Effector CD4-positive, alpha-beta T cell (primary cell): ENCODE data around the gene NR3C1.
"Not testable (repeated sequence)": the region's sequence is repeated elsewhere in the genome, so short reads cannot be mapped to it uniquely, and the experiment has no call there.

Source experiments
- DNase-seq: peaks from one replicate; pipeline ENCODE4 v3.0.0-alpha.2; 2020

The NR3C1 gene

DNA sequence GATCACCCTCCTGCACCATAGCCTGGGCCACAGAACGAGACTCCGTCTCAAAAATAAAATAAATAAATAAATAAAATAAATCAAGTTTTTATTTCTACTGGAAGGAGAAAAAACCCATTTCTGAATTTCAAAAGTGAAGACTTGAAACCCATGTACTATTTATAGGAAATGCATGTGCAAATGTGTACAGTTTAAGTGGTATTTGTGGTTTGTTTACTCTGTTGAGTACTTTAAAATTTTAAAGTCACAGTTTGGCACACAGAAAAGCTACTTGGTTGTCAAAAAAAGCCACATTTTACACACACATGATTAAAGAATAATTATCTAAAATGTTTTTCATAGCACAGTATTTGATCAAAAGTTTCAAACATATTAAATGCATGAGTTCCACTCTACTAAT is 43.6 kb downstream of the NR3C1 start:
- no peak for DNase-seq

DNA sequence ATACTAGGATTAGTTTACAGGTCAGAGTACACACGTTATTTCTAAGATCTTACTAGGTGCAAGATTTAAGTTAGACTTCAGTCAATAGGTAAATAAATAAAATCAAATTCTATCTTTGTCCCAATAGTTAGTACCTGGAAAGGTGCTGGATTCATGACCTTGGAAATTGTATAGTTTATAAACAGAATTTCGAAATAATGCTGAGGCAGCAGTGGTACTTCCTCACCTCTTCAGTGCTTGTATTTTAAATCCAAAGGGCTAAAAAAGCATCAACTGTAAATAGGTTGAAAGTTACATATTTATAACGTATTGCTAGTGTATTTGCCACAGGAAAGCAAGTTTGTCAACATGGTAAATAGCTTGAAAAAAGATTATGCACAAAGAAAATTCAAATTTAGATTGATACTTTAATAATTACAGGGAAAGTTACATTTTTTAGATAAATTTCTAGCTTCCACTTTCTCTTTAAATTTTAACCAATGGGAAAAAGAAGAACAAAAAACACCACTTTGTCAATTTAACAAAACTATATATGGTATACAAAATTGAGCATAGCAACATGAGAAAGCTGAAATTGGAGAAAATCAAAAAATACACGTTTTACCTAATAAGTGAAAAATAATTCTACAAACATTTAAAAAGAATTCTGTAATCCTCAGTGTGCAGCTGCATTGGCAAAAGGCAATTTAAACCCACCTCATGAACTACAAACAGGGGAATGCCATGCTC is 46.5 kb downstream of the NR3C1 start:
- no peak for DNase-seq

DNA sequence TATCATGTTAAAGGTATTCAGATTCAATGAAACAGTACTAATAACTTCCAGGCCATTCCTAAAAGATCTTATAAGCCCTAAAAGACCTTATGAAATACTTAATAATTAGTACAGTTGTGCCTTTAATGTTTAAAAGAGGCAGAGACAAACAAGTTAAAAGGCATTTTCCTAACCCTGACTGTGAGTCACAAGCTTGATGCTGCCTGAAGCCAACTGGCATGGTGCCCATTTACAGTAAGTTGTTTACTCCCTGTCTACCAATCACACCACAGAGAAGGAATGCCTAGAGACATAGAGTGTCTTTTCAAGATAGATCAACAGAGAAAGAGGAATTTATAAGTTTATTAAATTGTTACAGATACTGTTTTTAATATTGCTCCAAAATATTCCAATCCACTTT is 47.8 kb downstream of the NR3C1 start:
- peak; percentile 68 for DNase-seq

DNA sequence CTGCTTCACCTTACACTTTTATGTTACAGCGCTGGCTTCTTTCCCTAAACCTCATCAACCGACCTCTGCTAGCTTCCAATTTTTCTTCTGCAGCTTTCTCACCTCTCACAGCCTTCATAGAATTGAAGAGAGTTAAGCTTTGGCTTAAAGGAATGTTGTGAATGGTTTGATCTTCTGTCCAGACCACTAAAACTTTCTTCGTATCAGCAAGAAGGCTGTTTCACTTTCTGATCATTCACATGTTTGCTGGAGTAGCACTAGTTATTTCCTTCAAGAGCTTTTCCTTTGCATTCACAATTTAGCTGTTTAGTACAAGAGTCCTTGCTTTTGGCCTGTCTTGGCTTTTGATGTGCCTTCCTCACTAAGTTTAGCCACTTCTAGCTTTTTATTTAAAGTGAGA is 49.5 kb downstream of the NR3C1 start:
- no peak for DNase-seq

DNA sequence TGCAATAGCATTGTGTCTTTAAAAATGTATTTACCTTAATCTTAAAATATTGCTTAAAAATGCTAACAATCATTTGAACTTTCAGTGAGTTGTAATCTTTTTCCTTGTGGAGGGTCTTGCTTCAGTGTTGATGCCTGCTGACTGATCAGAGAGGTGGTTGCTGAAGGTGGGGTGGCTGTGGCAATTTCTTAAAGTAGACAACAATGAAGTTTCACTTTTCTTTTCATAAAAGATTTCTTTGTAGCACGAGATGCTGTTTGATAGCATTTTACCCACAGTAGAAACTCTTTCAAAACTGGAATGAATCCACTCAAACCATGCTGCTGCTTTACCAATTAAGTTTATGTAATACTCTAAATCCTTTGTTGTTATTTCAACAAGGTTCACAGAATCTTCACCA is 50.8 kb downstream of the NR3C1 start:
- DNase-seq = no peak

DNA sequence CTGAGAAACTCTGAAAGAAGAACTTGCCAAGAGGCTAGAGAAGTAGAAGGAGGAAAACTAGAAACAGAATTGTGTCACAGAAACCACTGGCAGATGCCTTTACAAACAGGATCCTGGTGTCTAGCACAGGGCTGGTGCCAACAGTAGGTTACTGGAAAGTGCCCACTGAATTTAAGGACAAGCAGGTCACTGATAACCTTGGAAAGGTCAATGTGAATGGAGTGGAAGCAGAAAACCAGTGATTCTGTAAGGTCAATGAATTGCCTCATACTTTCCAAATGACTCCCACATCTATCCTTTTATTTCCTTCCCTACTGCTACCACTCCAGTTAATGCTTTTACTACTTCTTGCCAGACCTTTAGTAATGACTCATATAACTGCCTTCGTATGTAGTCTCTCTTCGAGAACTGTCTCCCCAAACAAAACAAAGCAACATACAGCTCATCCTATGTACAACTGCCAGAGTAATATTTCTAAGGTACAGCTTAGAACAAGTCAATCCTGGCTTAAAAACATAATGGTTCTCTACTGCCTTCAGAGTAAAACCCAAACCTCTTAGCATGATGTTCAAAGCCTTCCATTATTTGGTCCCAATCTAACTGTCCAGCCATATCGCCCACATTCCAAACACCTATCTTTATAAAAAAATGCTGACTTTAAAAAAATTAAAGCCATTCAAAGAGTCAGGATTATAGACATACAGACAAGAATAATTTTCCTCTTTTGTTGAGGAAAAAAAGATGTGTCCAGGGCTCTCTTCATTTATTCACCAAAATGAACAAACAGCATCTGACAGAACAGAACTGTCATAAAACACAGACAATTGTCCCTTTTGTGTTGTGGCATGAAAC is 52.5 kb downstream of the NR3C1 start:
- no peak for DNase-seq

DNA sequence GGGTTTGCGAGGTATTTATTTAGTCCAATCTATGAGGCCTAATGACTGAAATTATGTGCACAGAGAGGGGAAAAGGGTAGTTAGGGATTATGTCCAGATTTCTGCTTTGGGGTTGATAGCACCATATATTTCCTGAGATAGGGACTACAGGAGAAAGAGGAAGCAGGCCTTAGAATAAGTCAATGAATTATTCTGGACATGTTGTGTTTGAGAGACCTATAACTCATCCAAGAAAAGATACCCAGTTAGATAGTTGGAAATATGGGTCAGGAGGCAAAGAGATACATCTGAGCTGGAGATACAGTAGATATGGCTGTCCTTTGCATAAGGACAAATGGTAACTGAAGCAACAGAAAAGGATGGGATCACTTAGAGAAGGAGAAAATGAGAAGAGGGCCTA is 53.1 kb downstream of the NR3C1 start:
- DNase-seq = no peak

DNA sequence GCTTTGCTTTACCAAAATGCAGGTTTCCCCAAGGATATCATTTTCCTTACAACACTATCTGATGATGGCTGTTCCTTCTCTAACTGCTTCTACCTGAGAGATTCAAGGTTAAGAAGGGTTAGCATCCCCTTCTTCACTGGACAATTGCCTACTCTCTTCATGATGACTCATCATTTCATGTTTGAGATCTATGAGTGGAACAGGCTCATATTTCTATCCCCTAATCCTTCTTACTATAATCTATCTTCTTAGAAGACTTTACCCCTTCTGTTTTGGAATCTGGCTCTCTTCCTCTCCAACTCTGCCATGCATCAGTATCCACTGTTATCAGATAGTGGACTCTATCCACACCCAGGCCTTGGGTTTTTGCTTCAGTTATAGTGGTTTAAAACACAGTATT is 54.3 kb downstream of the NR3C1 start:
- no peak for DNase-seq

DNA sequence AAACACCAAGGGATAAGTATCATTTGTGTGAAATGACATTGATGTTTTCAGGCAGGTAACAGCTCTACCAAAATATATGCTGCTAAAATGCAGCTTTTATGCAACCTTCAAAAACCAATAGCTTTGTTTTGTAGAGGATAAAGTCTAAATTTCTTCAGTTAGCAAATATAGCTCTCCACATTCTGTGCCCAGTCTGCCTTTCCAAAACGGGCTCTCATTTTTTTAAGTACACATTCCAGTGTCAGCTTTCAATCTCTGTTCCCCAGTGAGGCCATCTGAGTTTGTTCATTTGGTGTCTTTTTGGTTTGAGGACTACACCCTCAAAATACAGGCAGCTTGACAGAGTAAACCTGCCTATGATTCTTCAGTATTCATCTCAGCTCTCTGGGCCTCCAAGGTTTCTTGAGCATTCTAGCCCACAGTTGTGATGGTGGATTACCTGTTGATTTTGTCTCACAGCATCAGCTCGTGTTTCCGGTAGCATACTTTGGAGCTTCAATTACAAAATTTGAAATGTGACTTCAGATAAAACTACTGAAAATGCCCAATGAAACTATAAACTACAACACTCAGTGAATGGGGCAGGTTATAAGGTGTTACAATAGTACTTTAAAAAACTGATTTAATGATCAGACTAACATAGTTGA is 55.7 kb downstream of the NR3C1 start:
- no peak for DNase-seq

DNA sequence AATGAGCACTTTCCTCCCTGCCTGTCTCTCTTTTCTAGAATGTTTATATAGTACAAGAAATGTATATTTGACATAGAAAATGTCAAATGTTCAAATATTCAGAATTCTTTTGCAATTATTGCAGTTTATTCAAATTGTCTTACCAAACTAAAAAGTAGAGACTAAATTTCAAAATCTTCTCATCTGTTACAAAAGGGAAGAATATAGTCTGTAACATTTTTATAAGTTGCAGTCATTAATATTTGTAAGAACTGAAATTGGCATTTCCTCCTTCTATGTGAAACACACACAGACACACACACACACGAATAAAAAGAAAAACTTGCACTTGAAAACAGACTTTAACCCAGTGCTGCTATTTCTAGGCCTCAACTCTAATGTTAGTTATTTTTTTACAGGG is 56.4 kb downstream of the NR3C1 start:
- DNase-seq = no peak

DNA sequence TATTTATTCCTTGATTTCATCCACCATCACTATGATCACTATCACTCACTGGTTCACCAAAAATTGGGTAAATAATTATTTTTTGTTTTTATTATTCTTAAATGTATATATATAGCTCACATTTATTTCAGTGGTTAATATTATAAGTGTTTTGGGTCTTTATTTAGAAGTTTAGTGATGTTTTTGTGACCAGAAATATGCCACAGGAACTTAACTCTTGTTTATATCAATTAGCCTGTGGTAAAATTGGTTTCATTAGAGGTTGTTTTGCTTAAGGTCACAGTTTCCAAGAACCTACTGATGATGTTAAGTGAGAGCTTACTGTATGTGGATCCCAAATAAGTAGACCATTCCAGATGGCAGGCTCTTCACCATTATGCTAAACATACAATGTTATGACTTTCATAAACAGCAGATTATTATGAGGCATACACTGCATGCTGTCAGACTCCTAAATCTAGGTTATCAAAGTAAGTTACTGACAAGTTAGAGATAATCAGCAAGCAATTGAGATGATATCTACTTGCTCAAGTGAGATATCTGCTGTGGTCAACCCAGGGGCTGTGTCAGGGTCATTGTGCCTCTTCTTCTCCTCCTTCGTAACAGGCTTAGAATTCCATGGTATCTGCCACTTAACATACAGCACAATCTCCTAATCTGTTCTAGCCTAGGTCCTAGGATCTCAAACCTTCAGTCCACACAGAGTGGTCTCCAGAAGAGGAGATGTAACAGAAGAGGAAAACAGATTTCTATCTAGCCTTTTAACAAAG is 57.6 kb downstream of the NR3C1 start:
- no peak for DNase-seq

DNA sequence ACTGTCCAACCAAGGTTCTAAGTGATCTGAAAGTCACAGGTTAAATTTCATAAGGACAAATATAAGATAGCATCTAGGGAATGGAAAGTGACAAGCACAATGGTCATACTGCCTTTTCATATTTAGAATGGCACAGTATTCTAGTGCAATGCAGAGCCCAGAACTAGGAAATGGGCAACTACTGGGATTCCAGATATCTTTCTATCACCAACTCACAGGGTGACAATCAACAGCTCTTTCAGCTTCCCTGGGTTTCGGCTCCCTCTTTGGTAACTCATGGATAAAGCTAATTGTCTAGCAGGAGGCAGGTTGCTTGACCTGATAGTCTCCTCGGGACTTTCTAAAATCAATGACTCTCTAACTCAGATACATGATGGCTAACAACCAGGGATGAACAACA is 60.4 kb downstream of the NR3C1 start:
- DNase-seq = no peak

DNA sequence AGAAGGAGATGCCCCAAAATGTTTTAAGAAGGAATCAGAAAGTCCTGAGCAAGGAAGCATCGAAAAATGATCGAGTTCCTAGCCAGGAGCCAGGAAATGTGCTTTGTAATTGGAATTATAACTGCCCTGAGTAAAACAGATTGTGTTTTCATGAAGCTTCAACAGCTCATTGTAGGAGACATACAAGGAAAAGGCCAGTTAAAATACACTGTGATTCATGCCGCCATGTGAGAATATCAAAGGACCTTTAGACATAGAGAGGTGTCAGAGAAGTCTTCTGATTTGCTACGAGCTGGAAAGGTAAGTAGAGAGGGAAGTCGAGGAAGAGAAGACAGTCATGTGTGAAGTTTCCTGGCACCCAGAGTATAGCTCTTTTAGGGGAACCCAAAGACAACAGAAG is 60.9 kb downstream of the NR3C1 start:
- no peak for DNase-seq

DNA sequence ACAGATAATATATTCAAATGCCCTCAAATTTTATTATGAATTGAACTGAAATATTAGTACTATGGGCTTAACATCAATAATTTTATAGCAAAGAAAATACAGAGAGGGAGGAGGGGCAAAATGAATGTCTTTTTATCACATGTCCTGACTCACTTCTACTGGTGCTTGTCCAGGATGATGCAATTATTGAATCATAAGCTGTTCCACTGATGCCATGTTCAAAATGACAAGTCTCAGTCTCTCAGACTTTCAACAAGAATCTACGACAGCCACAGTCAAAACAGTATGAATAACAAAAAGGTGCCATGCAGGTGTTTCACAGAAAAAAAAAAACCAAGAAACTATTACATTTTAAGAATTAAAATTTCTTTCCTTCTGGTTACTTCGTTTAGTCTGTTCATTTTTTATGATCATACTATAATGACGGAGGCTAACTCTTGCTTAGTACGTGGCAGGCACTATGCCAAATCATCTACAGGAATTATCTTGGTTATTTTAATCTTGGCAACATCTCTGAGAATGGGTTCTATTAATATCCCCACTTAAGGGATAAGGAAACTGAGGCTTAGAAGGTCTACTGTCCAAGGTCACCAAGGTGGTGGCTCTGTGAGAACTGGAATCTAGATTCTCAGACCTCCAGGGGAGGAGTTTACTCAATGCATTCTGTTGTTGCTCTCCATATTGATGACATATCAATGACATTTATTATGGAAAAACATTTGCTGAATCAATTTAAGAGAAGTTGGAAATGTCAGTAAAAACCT is 61.5 kb downstream of the NR3C1 start:
- no peak for DNase-seq

DNA sequence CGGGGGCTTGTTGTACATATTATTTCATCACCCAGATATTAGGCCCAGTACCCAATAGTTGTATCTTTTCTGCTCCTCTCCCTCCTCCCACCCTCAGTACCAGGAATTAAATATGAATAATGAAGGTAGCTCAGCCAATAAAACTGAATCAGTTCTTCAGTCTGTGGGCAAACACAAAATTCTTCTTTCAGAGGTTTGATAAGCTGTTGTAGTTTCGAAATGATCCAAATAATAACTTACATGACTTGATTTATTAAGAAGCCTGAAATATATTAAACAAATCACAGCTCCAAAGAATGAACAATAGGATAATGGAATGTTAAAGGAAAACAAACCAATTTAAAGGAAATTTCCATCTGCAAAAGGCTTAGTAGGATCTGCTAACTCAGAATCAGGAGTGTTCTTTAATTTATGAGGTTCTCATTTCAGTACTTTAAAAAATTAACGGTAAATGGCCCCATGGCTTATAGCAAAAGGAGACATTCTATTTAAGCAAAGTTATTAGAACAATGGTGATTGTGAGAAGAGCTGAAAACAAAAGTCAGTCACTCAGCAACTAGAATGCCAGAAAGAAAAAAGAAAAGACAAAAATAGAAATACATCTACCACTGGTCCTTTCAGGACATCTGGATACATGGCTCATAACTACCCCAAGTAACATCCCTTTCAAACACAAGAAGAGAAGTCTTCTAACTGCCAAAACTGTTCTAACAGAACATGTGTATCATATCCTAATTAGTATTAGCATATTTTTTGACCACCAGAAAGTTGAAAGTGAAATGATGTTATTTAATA is 62.4 kb downstream of the NR3C1 start:
- no peak for DNase-seq

DNA sequence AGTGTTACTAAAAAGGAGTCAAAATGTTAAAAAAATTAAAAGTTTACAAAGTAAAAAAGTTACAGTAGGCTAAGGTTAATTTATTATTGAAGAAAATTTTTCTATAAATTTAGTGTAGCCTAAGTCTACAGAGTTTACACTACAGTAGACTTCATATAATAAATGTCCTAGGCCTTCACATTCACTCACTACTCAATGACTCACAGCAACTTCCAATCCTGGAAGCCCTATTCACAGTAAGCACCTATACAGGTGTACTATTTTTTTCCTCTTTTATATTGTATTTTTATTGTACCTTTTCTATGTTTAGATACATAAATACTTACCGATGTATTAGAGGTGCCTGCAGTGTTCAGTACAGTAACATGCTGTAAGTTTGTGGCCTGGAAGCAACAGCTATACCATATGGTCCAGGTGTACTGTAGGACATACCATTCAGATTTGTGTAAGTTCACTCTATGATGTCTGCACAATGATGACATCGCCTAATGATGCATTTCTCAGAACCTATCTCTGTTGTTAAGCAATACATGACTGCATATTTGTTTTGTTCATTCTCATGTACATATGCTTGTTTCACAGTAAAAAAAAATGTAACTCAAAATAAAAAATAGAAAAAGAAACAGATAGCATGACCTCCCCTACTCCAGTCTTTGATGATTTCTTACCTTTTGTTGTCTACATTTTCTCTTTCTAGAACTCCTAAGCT is 64.7 kb downstream of the NR3C1 start:
- no peak for DNase-seq

DNA sequence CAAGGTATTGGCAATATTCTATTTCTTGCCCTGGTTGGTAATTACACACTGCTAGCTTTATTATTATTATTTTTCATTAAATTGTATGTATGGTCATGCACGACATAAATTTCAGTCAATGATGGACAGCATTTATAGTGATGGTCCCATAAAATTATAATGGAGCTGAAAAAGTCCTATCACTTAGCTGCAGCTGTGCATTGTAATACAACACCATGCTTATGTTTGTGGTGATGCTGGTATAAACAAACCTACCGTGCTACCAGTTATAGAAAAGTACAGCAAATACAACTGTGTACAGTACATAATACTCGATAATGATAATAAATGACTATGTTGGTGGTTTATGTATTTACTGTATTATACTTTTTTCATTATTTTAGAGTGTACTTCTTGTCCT is 65.5 kb downstream of the NR3C1 start:
- DNase-seq = no peak

DNA sequence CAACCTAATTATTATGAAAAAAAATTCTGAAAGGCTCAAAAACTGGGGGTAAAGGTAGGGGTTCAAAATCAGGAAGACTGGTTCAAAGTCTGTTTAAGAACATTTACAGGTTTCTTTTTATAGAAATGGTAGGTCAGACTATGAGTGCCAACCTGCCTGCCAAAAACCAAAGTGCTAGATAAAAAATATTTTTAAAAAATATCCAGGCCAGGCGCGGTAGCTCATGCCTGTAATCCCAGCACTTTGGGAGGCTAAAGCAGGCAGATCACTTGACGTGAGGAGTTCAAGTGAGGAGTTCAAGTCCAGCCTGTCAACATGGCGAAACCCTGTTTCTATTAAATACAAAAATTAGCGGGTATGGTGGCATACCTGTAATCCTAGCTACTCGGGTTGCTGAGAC is 67.0 kb downstream of the NR3C1 start:
- no peak for DNase-seq

DNA sequence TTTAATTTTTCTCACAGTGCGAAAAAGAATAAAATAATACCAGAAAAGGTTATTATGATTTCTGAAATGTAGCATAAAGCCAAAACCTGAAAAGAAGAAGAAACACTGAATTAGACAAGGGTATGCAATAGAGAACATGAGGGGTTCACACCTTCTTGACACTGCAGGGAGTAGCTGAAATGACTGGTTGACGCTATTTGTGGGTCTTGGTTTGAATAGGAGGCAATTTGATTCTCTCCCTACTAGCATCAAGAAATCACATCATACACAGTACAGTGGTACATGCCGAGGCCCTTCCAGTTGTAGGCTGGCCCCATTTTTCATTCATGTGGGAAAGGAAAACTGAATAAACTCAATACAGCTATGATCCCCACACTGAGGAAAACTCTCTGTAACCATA is 68.6 kb downstream of the NR3C1 start:
- DNase-seq = no peak

DNA sequence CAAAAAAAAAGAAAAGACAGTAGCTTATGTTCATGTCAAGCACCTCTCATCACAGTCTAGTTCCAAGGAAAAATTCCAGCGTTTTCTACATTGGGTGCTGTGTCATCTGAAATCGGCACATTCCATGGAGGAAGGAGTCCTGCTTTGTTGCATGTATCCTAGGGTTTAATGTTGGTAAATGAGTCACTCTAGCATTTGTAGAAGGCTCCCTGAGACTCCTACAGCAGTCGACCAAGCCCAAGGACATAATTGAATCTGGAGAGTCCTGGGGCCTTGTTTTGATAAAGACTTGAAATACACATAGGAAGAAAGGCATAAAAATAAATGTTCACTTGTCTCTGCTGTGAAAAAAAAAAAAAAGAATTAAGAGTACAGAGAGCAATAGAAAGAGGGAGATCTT is 69.1 kb downstream of the NR3C1 start:
- DNase-seq = not testable (repeated sequence)

DNA sequence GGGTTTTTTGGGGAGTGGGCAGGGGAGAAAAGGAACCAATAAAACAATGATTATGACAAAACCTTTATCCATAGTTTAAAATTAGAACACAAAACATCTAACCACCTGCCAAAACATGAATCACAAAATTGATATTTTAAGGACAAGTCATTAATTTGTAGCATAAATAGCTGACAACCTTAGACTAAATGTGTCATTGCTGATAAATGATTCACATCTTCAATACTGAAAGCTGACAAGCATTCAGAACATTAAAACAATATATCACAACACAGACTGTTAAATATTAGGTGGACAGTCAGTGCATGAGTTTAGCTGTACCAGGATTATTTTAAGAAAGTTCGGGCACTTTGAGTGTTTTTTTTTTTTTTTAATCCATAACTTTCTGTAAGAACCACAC is 71.5 kb downstream of the NR3C1 start:
- no peak for DNase-seq
